ENCODE measurements around the gene LMBR1. TPM values are rescaled to one million over a fixed set of nuclear protein-coding genes. Genes with fewer than 3 reads are reported as not detected.
A peak's percentile ranks its signal among the peaks of the same experiment; 100 is the strongest.
"Not testable (repeated sequence)": the region's sequence is repeated elsewhere in the genome, so short reads cannot be mapped to it uniquely, and the experiment has no call there.

The LMBR1 gene
- total and polyA plus RNA-seq, 2 donors = 27.7 to 29.7 TPM

DNA sequence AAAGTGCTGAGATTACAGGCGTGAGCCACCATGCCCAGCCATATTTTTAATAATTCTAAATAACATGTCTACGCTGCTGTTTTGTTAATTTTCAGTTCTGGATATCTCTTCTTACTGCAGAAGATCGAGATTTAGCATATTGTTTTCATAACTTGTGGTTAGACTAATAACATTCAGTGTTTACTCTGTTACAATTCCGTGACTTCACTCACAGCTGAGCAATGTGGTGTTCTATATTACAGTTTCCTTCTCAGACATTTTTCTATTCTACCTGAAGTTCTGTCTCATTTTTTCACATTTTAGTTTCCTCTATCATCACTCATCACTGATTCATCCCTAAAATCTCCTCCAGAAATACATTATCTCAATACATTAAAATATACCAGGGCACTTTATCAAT, 241.5 kb downstream of the LMBR1 start:
- no peaks in the 10 kb centered on the region for H3K9me3 ChIP-seq (ENCODE audit: control insufficient read depth in 2 of 2, insufficient read depth in 1 of 2, low read length in 1 of 2)
- no peak for DNase-seq (ENCODE audit: low read depth in 6 of 9, low spot score in 9 of 9)
- WGBS = 96% methylated on average over 4 of the region's 4 CpGs
- peaks cover 0 to 6% of the 10 kb centered on the region in 2 donors for H3K27me3 ChIP-seq (ENCODE audit: control insufficient read depth in 2 of 2, insufficient read depth in 1 of 2, low read length in 1 of 2)
- H3K36me3 ChIP-seq (ENCODE audit: control insufficient read depth in 2 of 2, insufficient read depth in 2 of 2, low read length in 1 of 2) = no peaks in the 10 kb centered on the region
- no peak overlapping the region for H3K27ac ChIP-seq (ENCODE audit: low read depth in 1 of 2, low read length in 1 of 2)
- H3K4me1 ChIP-seq (ENCODE audit: control insufficient read depth in 2 of 2, insufficient read depth in 2 of 2, low read length in 2 of 2) = no peaks in the 10 kb centered on the region
- no peak overlapping the region for H3K4me3 ChIP-seq (ENCODE audit: low read length in 2 of 2)

DNA sequence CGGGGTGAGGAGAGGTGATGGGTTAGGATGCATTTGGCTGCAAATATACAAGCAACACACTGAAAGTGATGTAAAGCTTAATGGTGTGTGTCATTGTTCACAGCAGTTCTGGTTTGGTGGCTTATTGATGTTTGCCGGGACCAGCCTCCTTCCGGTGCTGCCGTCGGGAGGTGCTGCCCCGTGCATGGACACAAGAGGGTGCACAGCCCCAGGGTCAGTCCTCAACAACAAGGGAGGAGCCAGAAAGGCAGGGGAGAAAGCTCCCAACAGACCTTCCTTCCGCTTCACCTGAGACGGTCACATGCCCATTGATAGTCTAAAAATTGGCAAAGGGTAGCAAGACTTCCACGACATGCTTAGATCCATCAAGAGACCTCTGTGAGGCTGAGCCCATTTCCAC, 242.9 kb downstream of the LMBR1 start:
- no peaks in the 10 kb centered on the region for H3K4me1 ChIP-seq (ENCODE audit: control insufficient read depth in 2 of 2, insufficient read depth in 2 of 2, low read length in 2 of 2)
- no peaks in the 10 kb centered on the region for H3K36me3 ChIP-seq (ENCODE audit: control insufficient read depth in 2 of 2, insufficient read depth in 2 of 2, low read length in 1 of 2)
- peaks cover 0 to 6% of the 10 kb centered on the region in 2 donors for H3K27me3 ChIP-seq (ENCODE audit: control insufficient read depth in 2 of 2, insufficient read depth in 1 of 2, low read length in 1 of 2)
- H3K9me3 ChIP-seq (ENCODE audit: control insufficient read depth in 2 of 2, insufficient read depth in 1 of 2, low read length in 1 of 2) = no peaks in the 10 kb centered on the region
- DNase-seq (ENCODE audit: low read depth in 6 of 9, low spot score in 9 of 9) = no peak
- WGBS = 62% methylated on average over 9 of the region's 9 CpGs
- no peak overlapping the region for H3K27ac ChIP-seq (ENCODE audit: low read depth in 1 of 2, low read length in 1 of 2)
- H3K4me3 ChIP-seq (ENCODE audit: low read length in 2 of 2) = no peak overlapping the region

GRCh38 chr7:156647330-156647729, 245.7 kb downstream of the LMBR1 start:
- DNase-seq (ENCODE audit: low read depth in 6 of 9, low spot score in 9 of 9); H3K36me3 ChIP-seq (ENCODE audit: control insufficient read depth in 2 of 2, insufficient read depth in 2 of 2, low read length in 1 of 2); H3K27me3 ChIP-seq (ENCODE audit: control insufficient read depth in 2 of 2, insufficient read depth in 1 of 2, low read length in 1 of 2); H3K9me3 ChIP-seq (ENCODE audit: control insufficient read depth in 2 of 2, insufficient read depth in 1 of 2, low read length in 1 of 2); H3K4me1 ChIP-seq (ENCODE audit: control insufficient read depth in 2 of 2, insufficient read depth in 2 of 2, low read length in 2 of 2); H3K4me3 ChIP-seq (ENCODE audit: low read length in 2 of 2); H3K27ac ChIP-seq (ENCODE audit: low read depth in 1 of 2, low read length in 1 of 2): not testable (repeated sequence)
- WGBS = 97% methylated on average over 5 of the region's 5 CpGs

DNA sequence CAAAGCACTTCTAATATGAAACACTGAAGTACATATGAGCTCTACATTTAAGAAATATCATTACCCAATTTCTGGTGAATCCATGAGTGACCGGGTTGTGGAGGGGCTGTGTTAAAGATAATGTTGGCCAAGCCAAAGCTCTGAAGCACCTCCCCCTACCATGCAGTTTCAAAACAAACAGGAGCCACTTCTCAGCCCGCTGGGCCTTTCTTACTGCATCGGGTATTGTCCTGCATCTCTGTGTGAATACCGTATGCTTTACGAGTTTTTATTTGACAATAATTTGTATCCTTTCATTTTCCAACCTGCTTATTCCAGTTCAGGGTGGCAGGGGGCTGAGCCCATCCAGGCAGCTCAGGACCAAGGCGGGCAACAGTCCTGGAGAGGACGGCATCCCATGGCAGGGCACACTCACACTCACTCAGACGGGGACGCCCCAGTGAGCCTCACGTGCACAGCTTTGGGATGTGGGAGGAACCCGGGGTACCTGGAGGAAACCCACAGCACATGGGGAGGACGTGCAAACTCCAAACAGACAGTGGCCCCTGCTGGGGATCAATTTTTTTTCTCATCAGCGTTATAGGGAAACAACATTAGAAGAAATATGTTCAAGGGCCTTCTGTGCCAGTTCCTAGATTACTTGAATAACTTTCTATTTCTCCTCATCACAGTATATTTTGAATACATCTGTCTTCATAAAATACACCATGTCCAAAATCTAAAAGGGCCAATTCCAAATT, 250.5 kb downstream of the LMBR1 start:
- Histone ChIP-seq H3K4me3 (ENCODE audit: low read length in 2 of 2) (no peak overlapping the region), H3K27me3 (ENCODE audit: control insufficient read depth in 2 of 2, insufficient read depth in 1 of 2, low read length in 1 of 2) (peaks cover 2 to 16% of the 10 kb centered on the region in 2 donors), H3K4me1 (ENCODE audit: control insufficient read depth in 2 of 2, insufficient read depth in 2 of 2, low read length in 2 of 2) (peaks cover 9 to 13% of the 10 kb centered on the region in 2 donors), H3K9me3 (ENCODE audit: control insufficient read depth in 2 of 2, insufficient read depth in 1 of 2, low read length in 1 of 2) (peaks cover 1 to 8% of the 10 kb centered on the region in 2 donors), H3K27ac (ENCODE audit: low read depth in 1 of 2, low read length in 1 of 2) (no peak overlapping the region), H3K36me3 (ENCODE audit: control insufficient read depth in 2 of 2, insufficient read depth in 2 of 2, low read length in 1 of 2) (no peaks in the 10 kb centered on the region)
- WGBS = 90% methylated on average over 13 of the region's 13 CpGs
- DNase-seq (ENCODE audit: low read depth in 6 of 9, low spot score in 9 of 9) = no peak

DNA sequence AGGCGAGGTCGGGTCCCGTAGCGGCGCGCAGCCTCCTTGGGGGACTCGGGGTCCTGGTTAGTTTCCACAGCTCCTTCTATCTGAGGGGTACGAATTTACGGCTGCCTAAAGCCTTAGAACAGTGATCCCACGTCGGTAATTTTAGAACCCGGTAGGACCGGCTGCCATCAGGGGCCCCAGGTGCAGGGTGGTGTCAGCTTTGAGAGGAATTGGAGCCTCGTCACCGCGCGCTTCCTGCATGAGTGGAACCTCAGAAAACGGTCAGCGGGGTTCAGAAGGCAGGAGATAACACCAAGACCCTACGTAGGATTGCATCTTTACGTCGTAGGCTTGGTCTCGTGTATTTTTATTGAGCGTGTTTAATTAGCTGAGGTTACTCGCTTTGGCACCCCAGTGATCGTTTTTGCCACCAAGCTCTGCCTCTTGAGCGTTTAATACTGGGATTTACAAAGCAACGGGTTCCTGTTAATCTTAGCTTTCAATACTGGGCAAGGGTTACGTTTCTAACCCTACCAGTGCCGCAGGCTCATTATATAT, 252.0 kb downstream of the LMBR1 start:
- DNase-seq (ENCODE audit: low read depth in 6 of 9, low spot score in 9 of 9) = peak in 8 of 9 donors; percentile 27 to 83 (median 52)
- no peaks in the 10 kb centered on the region for H3K36me3 ChIP-seq (ENCODE audit: control insufficient read depth in 2 of 2, insufficient read depth in 2 of 2, low read length in 1 of 2)
- peak overlapping the region; percentile 63 to 77 for H3K4me3 ChIP-seq (ENCODE audit: low read length in 2 of 2)
- peak overlapping the region; percentile 69 to 78 for H3K27ac ChIP-seq (ENCODE audit: low read depth in 1 of 2, low read length in 1 of 2)
- 7% methylated on average over 30 of the region's 30 CpGs for WGBS
- peaks cover 1 to 8% of the 10 kb centered on the region in 2 donors for H3K9me3 ChIP-seq (ENCODE audit: control insufficient read depth in 2 of 2, insufficient read depth in 1 of 2, low read length in 1 of 2)
- peaks cover 2 to 16% of the 10 kb centered on the region in 2 donors for H3K27me3 ChIP-seq (ENCODE audit: control insufficient read depth in 2 of 2, insufficient read depth in 1 of 2, low read length in 1 of 2)
- peaks cover 9 to 13% of the 10 kb centered on the region in 2 donors for H3K4me1 ChIP-seq (ENCODE audit: control insufficient read depth in 2 of 2, insufficient read depth in 2 of 2, low read length in 2 of 2)

GRCh38 chr7:156640257-156640948, 252.6 kb downstream of the LMBR1 start, which contains the start of gene RNF32:
RNF32 (plus strand) TSS chr7:156640774; CDS start chr7:156643878, 3,104 bp downstream.
- H3K27ac ChIP-seq (ENCODE audit: low read depth in 1 of 2, low read length in 1 of 2) = peak within 1 kb of the TSS; percentile 69 to 78
- H3K36me3 ChIP-seq (ENCODE audit: control insufficient read depth in 2 of 2, insufficient read depth in 2 of 2, low read length in 1 of 2) = no peaks in the 10 kb centered on the region
- peaks cover 2 to 16% of the 10 kb centered on the region in 2 donors for H3K27me3 ChIP-seq (ENCODE audit: control insufficient read depth in 2 of 2, insufficient read depth in 1 of 2, low read length in 1 of 2)
- DNase-seq (ENCODE audit: low read depth in 6 of 9, low spot score in 9 of 9) = peak; percentile 68 to 97 (median 93)
- H3K9me3 ChIP-seq (ENCODE audit: control insufficient read depth in 2 of 2, insufficient read depth in 1 of 2, low read length in 1 of 2) = peaks cover 1 to 8% of the 10 kb centered on the region in 2 donors
- peaks cover 9 to 13% of the 10 kb centered on the region in 2 donors for H3K4me1 ChIP-seq (ENCODE audit: control insufficient read depth in 2 of 2, insufficient read depth in 2 of 2, low read length in 2 of 2)
- H3K4me3 ChIP-seq (ENCODE audit: low read length in 2 of 2) = peak within 1 kb of the TSS; percentile 63 to 77
- WGBS = 1% methylated on average over 85 of the region's 85 CpGs

GRCh38 chr7:156639426-156640256, 253.3 kb downstream of the LMBR1 start:
- Histone ChIP-seq H3K4me1 (ENCODE audit: control insufficient read depth in 2 of 2, insufficient read depth in 2 of 2, low read length in 2 of 2) (peaks cover 9 to 13% of the 10 kb centered on the region in 2 donors), H3K4me3 (ENCODE audit: low read length in 2 of 2) (peak overlapping the region; percentile 63 to 77), H3K9me3 (ENCODE audit: control insufficient read depth in 2 of 2, insufficient read depth in 1 of 2, low read length in 1 of 2) (peaks cover 1 to 8% of the 10 kb centered on the region in 2 donors), H3K27me3 (ENCODE audit: control insufficient read depth in 2 of 2, insufficient read depth in 1 of 2, low read length in 1 of 2) (peaks cover 2 to 16% of the 10 kb centered on the region in 2 donors), H3K27ac (ENCODE audit: low read depth in 1 of 2, low read length in 1 of 2) (peak overlapping the region in 1 of 2 donors; percentile 66), H3K36me3 (ENCODE audit: control insufficient read depth in 2 of 2, insufficient read depth in 2 of 2, low read length in 1 of 2) (no peaks in the 10 kb centered on the region)
- 58% methylated on average over 52 of the region's 52 CpGs for WGBS
- peak in 2 of 9 donors; percentile 11 to 13 for DNase-seq (ENCODE audit: low read depth in 6 of 9, low spot score in 9 of 9)

- peaks cover 9 to 13% of the 10 kb centered on the region in 2 donors for H3K4me1 ChIP-seq (ENCODE audit: control insufficient read depth in 2 of 2, insufficient read depth in 2 of 2, low read length in 2 of 2)
- 98% methylated on average over 8 of the region's 8 CpGs for WGBS
- H3K36me3 ChIP-seq (ENCODE audit: control insufficient read depth in 2 of 2, insufficient read depth in 2 of 2, low read length in 1 of 2) = no peaks in the 10 kb centered on the region
- DNase-seq (ENCODE audit: low read depth in 6 of 9, low spot score in 9 of 9) = no peak
- H3K27ac ChIP-seq (ENCODE audit: low read depth in 1 of 2, low read length in 1 of 2) = no peak overlapping the region
- no peak overlapping the region for H3K4me3 ChIP-seq (ENCODE audit: low read length in 2 of 2)
- H3K9me3 ChIP-seq (ENCODE audit: control insufficient read depth in 2 of 2, insufficient read depth in 1 of 2, low read length in 1 of 2) = peaks cover 1 to 8% of the 10 kb centered on the region in 2 donors
- peaks cover 2 to 16% of the 10 kb centered on the region in 2 donors for H3K27me3 ChIP-seq (ENCODE audit: control insufficient read depth in 2 of 2, insufficient read depth in 1 of 2, low read length in 1 of 2)
Measured at GRCh38 chr7:156638443-156639077, 254.4 kb downstream of the LMBR1 start.

Measured in thymus (tissue), 11 donors.